ENCODE measurements around the gene PRELID2. TPM values are rescaled to one million over a fixed set of nuclear protein-coding genes. Genes with fewer than 3 reads are reported as not detected.

The PRELID2 gene
- total RNA-seq, 1 donor from 2014 or later = 10.2 TPM

GRCh38 chr5:145812877-145813276 is 22.3 kb downstream of the PRELID2 start:
- no peak for DNase-seq
- H3K27ac ChIP-seq = no peak overlapping the region
- H3K27me3 ChIP-seq (ENCODE audit: low read depth) = no peaks in the 10 kb centered on the region
- no peaks in the 10 kb centered on the region for H3K4me1 ChIP-seq
- no peaks in the 10 kb centered on the region for H3K9me3 ChIP-seq
- ATAC-seq = no peak
- peaks cover 4% of the 10 kb centered on the region for H3K36me3 ChIP-seq
- intact Hi-C loops (cut with DNase I) = no loop called here
- TF ChIP-seq, protein P1, sequence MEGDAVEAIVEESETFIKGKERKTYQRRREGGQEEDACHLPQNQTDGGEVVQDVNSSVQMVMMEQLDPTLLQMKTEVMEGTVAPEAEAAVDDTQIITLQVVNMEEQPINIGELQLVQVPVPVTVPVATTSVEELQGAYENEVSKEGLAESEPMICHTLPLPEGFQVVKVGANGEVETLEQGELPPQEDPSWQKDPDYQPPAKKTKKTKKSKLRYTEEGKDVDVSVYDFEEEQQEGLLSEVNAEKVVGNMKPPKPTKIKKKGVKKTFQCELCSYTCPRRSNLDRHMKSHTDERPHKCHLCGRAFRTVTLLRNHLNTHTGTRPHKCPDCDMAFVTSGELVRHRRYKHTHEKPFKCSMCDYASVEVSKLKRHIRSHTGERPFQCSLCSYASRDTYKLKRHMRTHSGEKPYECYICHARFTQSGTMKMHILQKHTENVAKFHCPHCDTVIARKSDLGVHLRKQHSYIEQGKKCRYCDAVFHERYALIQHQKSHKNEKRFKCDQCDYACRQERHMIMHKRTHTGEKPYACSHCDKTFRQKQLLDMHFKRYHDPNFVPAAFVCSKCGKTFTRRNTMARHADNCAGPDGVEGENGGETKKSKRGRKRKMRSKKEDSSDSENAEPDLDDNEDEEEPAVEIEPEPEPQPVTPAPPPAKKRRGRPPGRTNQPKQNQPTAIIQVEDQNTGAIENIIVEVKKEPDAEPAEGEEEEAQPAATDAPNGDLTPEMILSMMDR (IDR thresholded peaks at IDR 0.05) = no peak
- H3K4me3 ChIP-seq = no peak overlapping the region

DNA sequence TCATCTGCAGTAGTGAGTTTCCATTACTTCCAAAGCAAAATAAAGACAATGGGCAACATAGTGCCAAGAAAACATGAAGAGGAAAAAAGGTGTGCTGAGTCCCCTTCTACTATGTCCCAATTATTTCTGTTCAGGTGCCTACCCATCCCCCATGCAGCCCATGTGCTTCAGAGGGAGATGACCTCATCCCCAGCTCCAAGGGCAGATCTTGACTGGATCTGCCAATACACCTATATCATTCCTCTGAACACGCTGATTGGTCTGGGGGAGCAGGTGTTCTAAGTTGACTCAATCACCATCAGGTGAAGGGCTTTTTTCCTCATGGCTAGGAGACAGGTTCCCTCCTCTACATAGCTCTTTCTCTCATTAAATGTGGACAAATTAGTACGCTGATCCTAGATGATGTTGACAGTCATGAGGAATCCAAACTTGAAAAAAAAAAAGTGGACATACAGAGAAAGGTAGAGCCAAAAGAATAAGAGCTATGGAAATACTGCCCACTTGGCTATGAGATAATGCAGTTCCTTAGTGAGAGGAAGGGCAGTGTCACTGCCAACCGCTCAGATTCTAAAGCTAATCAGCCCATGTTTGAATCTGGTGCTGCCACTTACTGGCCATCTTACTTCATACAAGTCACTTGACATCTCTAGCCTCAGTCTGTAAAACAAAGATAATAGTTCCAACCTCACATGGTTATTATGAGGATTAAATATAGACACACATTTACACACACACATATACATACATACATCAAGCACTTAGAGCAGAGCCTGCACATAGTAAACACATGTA is 23.1 kb downstream of the PRELID2 start:
- H3K27ac ChIP-seq = no peak overlapping the region
- H3K9me3 ChIP-seq = no peaks in the 10 kb centered on the region
- ATAC-seq (no peak), DNase-seq (no peak)
- H3K36me3 ChIP-seq = peaks cover 4% of the 10 kb centered on the region
- H3K27me3 ChIP-seq (ENCODE audit: low read depth) = no peaks in the 10 kb centered on the region
- H3K4me1 ChIP-seq = no peaks in the 10 kb centered on the region
- TF ChIP-seq, protein P1 (IDR thresholded peaks at IDR 0.05) = peak; percentile 23
- intact Hi-C loops (cut with DNase I) = no loop called here
- no peak overlapping the region for H3K4me3 ChIP-seq

DNA sequence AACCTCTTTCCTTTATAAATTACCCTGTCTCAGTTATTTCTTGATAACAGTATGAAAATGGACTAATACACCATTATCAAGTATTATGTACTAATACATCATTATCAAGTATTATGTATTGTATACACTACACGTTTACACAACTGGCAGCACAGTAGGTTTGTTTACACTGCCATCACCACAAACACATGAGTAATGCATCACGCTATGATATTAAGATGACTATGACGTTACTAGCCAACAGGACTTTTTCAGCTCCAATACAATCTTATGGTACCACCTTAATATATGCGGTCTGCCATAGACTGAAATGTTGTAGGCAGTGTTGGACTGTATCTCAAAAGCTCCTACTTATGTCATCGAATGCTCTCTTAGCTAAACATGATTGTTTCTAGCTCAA is 28.2 kb downstream of the PRELID2 start:
- Histone ChIP-seq H3K27me3 (ENCODE audit: low read depth) (no peaks in the 10 kb centered on the region), H3K9me3 (no peaks in the 10 kb centered on the region), H3K27ac (no peak overlapping the region), H3K36me3 (no peaks in the 10 kb centered on the region), H3K4me3 (no peak overlapping the region), H3K4me1 (no peaks in the 10 kb centered on the region)
- DNase-seq = no peak
- TF ChIP-seq, protein P1 (IDR thresholded peaks at IDR 0.05) = no peak
- intact Hi-C loops (cut with DNase I) = no loop called here
- ATAC-seq = no peak

DNA sequence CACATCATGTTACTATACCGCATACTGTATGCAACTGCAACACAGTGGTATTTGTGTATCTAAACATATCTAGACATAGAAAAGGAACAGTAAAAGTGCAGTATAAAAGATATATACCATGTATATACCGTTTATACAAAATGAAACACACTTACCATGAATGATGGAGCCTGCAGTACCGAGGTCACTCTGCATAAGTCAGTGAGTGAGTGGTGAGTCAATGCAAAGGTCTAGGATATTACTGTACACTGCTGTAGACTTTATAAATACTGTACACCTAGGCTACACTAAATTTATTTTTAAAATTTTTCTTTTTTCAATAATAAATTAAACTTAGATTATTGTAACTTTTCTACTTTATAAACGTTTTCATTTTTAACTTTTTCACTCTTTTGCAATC is 29.3 kb downstream of the PRELID2 start:
- ATAC-seq = no peak
- Histone ChIP-seq H3K27me3 (ENCODE audit: low read depth) (no peaks in the 10 kb centered on the region), H3K4me1 (no peaks in the 10 kb centered on the region), H3K27ac (no peak overlapping the region), H3K9me3 (no peaks in the 10 kb centered on the region), H3K36me3 (no peaks in the 10 kb centered on the region), H3K4me3 (no peak overlapping the region)
- intact Hi-C loops (cut with DNase I) = no loop called here
- TF ChIP-seq, protein P1 (IDR thresholded peaks at IDR 0.05) = no peak
- no peak for DNase-seq

- no peaks in the 10 kb centered on the region for H3K9me3 ChIP-seq
- no peaks in the 10 kb centered on the region for H3K4me1 ChIP-seq
- H3K27ac ChIP-seq = no peak overlapping the region
- intact Hi-C loops (cut with DNase I) = no loop called here
- H3K27me3 ChIP-seq (ENCODE audit: low read depth) = no peaks in the 10 kb centered on the region
- TF ChIP-seq, protein P1 (IDR thresholded peaks at IDR 0.05) = no peak
- no peak for DNase-seq
- H3K4me3 ChIP-seq = no peak overlapping the region
- H3K36me3 ChIP-seq = no peaks in the 10 kb centered on the region
- ATAC-seq = no peak
These were observed 30.4 kb downstream of the PRELID2 start for GRCh38 chr5:145804701-145805100.

All from lower lobe of right lung (tissue), 2 donors.